ENCODE measurements around the gene ANKS1B. TPM values are rescaled to one million over a fixed set of nuclear protein-coding genes. Genes with fewer than 3 reads are reported as not detected.

Gene ANKS1B
- total RNA-seq, 6 experiments from 2014 or later = 0.31 to 0.66 (median 0.37) TPM

DNA sequence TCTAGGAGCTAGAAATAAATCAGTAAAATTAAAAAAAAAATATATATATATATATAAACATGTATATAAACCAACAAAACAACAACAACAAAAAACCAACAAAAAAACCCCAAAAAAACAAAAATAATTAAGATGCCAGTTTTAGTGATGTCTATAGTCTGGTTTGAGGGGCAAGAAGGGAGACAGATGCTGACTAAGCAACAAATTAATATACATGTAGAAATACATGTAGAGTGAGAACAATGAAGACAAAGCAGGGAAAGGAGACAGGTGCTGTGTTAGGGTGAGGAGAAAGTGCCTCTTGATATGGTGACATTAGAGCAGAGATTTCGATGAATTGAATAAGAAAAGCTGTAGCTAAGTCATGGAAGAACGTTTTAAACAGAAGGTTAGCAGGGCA, 861.8 kb downstream of the ANKS1B start:
- no peak for TF ChIP-seq CTCF (IDR thresholded peaks at IDR 0.05)
- Mint-ChIP-seq H3K36me3 (ENCODE audit: low read depth) (no peaks in the 10 kb centered on the region), H3K27me3 (ENCODE audit: insufficient read depth) (no peaks in the 10 kb centered on the region), H3K4me1 (ENCODE audit: low read depth) (no peaks in the 10 kb centered on the region), H3K4me3 (no peak overlapping the region), H3K9me3 (peaks cover 20% of the 10 kb centered on the region; the same call in 1 of the 2 replicates), H3K27ac (no peak overlapping the region)
- DNase-seq = no peak

DNA sequence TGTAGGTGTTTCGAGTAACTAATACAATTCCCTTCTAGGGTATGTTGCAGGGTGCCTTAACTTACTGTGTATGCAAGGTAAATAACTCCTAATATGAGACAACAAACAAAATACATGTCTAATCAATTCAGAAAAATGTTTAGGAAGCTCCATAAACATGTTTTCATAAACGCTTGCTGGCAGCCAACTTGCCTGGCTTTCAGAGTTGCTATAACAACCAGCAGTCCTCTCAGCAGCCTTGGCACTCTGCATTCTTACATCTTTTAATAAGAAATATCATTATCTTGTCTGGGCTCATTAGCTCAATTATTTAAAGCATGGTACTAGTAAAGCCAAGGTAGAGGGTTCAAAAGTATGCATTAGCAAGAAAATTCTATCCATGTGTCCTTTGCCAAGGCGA, 862.2 kb downstream of the ANKS1B start:
- DNase-seq = no peak
- no peaks in the 10 kb centered on the region for H3K36me3 Mint-ChIP-seq (ENCODE audit: low read depth)
- H3K27me3 Mint-ChIP-seq (ENCODE audit: insufficient read depth) = no peaks in the 10 kb centered on the region
- no peak overlapping the region for H3K4me3 Mint-ChIP-seq
- H3K9me3 Mint-ChIP-seq = peaks cover 24% of the 10 kb centered on the region; the same call in 1 of the 2 replicates
- H3K4me1 Mint-ChIP-seq (ENCODE audit: low read depth) = no peaks in the 10 kb centered on the region
- H3K27ac Mint-ChIP-seq = no peak overlapping the region
- no peak for TF ChIP-seq CTCF (IDR thresholded peaks at IDR 0.05)

- H3K4me3 Mint-ChIP-seq = no peak overlapping the region
- H3K27me3 Mint-ChIP-seq (ENCODE audit: insufficient read depth) = no peaks in the 10 kb centered on the region
- peaks cover 29% of the 10 kb centered on the region for H3K9me3 Mint-ChIP-seq
- H3K4me1 Mint-ChIP-seq (ENCODE audit: low read depth) = no peaks in the 10 kb centered on the region
- H3K27ac Mint-ChIP-seq = no peak overlapping the region
- no peak for TF ChIP-seq CTCF (IDR thresholded peaks at IDR 0.05)
- no peaks in the 10 kb centered on the region for H3K36me3 Mint-ChIP-seq (ENCODE audit: low read depth)
- DNase-seq = no peak
Measured at GRCh38 chr12:99121546-99121945, 863.2 kb downstream of the ANKS1B start.

DNA sequence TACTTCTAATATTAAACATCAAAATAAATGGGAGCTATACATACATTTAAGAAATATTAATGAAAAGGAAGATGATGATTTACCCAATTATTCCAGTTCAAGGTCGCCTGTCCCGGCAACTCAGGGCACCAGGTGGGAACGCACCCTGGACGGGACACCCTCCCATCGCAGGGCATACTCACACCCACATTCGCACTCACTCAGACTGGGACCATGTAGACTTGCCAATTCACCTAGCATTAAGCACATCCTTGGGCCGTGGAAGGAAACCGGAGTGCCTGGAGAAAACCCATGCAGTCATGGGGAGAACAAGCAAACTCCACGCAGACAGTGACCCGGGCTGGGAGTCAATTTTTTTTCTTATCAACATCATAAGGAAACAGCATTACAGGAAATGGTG, 864.8 kb downstream of the ANKS1B start:
- Mint-ChIP-seq H3K36me3 (ENCODE audit: low read depth) (no peaks in the 10 kb centered on the region), H3K4me1 (ENCODE audit: low read depth) (no peaks in the 10 kb centered on the region)

GRCh38 chr12:99119449-99119848, 865.3 kb downstream of the ANKS1B start:
- no peaks in the 10 kb centered on the region for H3K4me1 Mint-ChIP-seq (ENCODE audit: low read depth)
- TF ChIP-seq CTCF (IDR thresholded peaks at IDR 0.05) = no peak

More for the DNA sequence above, 864.8 kb downstream of the ANKS1B start:
- Mint-ChIP-seq H3K27ac (no peak overlapping the region), H3K4me3 (no peak overlapping the region), H3K27me3 (ENCODE audit: insufficient read depth) (no peaks in the 10 kb centered on the region), H3K9me3 (peaks cover 36% of the 10 kb centered on the region)
- DNase-seq = no peak
- no peak for TF ChIP-seq CTCF (IDR thresholded peaks at IDR 0.05)

DNA sequence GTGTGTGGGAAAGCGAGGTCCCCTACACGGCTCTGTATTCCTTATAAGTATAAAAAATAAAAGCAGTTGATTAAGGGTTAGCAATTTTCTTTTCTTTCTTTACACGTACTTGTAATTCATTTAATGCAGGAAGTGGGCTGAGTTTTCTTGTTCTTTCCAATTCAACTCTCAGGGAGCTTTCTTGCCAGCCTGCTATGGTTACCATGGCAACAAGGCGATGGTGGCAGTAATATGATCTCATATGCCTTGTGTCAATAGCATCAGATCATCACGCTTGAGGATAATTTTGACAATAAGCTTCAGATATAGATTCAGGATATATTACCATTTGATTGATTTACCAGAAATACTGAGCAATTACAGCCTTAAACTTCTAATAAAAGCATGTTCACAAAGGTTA, 873.1 kb downstream of the ANKS1B start:
- Mint-ChIP-seq H3K9me3 (peaks cover 29% of the 10 kb centered on the region), H3K27me3 (ENCODE audit: insufficient read depth) (no peaks in the 10 kb centered on the region), H3K36me3 (ENCODE audit: low read depth) (no peaks in the 10 kb centered on the region), H3K4me3 (no peak overlapping the region), H3K4me1 (ENCODE audit: low read depth) (no peaks in the 10 kb centered on the region), H3K27ac (no peak overlapping the region)
- no peak for DNase-seq
- TF ChIP-seq CTCF (IDR thresholded peaks at IDR 0.05) = no peak

More at GRCh38 chr12:99119449-99119848, 865.3 kb downstream of the ANKS1B start:
- H3K36me3 Mint-ChIP-seq (ENCODE audit: low read depth) = no peaks in the 10 kb centered on the region
- peaks cover 38% of the 10 kb centered on the region for H3K9me3 Mint-ChIP-seq
- H3K27ac Mint-ChIP-seq = no peak overlapping the region
- no peak overlapping the region for H3K4me3 Mint-ChIP-seq
- DNase-seq = no peak
- no peaks in the 10 kb centered on the region for H3K27me3 Mint-ChIP-seq (ENCODE audit: insufficient read depth)
